MG63 (cell line): ENCODE measurements around the gene HDAC4. TPM values are rescaled to one million over a fixed set of nuclear protein-coding genes. Genes with fewer than 3 reads are reported as not detected.

Experiments used
- DNase-seq: peaks from one replicate; pipeline ENCODE4 v3.0.0-alpha.2; 2020
- H3K27me3 ChIP-seq: fragments of 250-450 bp; sonication (Bioruptor Pico); 2 replicates; pipeline ENCODE4 v1.5.1; 2020; ENCODE audit warnings: mild to moderate bottlenecking, moderate library complexity
- H3K36me3 ChIP-seq: fragments of 250-450 bp; sonication (Bioruptor Pico); 2 replicates; pipeline ENCODE4 v1.5.1; 2020; ENCODE audit warnings: mild to moderate bottlenecking, moderate library complexity
- H3K4me3 ChIP-seq: fragments of 250-450 bp; sonication (Bioruptor Pico); 2 replicates; pipeline ENCODE4 v1.5.1; 2020; ENCODE audit warnings: mild to moderate bottlenecking, moderate library complexity
- H3K9me3 ChIP-seq: fragments of 250-450 bp; sonication (Bioruptor Pico); 2 replicates; pipeline ENCODE4 v1.5.1; 2020; ENCODE audit warnings: mild to moderate bottlenecking, moderate library complexity
- total RNA-seq: library from RNA; depleted of rRNA; stranded (reverse); fragments of >200 nt; shearing (Covaris generic); gene quantifications from 2 replicates; pipeline ENCODE4 v1.2.3, GENCODE V29; 2014; ENCODE audit warnings: low replicate concordance

The HDAC4 gene
- total RNA-seq, 1 experiment from 2014 or later: 27.3 TPM

DNA sequence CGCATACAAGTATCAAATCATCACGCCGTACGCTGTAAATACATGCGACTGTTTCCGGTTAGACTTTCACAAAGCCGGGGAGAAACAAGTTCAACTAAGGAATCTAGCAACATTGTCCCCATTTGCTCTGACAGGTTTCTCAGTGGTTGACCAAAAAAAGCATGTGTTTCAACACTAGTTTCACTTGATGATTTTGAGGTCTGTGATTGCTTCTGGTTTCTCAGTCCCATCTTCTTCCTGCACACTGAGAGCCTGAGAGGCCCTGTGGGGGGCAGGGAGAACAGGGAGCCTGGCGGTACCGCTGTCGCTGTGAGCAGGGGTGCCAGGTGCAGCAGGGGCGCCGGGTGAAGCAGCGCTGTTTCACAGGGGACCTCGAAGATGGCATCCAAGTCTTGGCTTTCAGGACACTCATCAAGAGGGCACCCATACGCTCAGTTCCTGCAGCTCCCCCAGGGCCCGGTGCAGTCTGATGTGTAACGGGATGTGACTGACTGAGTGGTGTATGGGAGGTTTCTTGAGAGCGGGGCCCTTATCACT, 282.1 kb downstream of the HDAC4 start:
- Histone ChIP-seq H3K27me3 (no peaks in the 10 kb centered on the region), H3K4me3 (no peak overlapping the region), H3K9me3 (no peaks in the 10 kb centered on the region), H3K36me3 (no peaks in the 10 kb centered on the region)
- DNase-seq: no peak

DNA sequence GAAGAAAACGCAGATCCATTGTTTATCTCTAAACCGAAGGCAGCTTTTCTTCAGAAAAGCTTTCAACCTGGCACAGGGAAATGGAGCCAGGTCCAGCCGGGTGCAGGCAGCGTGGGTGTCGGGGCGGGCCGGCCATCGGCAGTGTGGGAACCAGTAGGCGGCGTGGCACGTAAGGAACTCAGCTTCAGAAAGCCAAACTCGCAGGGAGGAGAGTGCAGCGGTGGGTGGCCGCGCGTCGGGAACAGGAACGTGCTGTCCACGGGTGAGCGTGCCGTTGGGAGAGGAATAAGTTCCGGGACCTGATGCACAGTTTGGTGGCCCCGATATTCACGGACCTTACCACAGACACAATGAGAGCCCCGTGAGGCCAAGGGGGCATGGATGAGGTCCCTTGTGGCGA, 282.6 kb downstream of the HDAC4 start:
- H3K9me3 ChIP-seq: no peaks in the 10 kb centered on the region
- no peak overlapping the region for H3K4me3 ChIP-seq
- no peaks in the 10 kb centered on the region for H3K27me3 ChIP-seq
- no peaks in the 10 kb centered on the region for H3K36me3 ChIP-seq
- DNase-seq: no peak

- Histone ChIP-seq H3K27me3 (no peaks in the 10 kb centered on the region), H3K4me3 (no peak overlapping the region), H3K9me3 (no peaks in the 10 kb centered on the region), H3K36me3 (no peaks in the 10 kb centered on the region)
- no peak for DNase-seq
Observed at GRCh38 chr2:239117831-239118230, 283.0 kb downstream of the HDAC4 start.

- H3K27me3 ChIP-seq: no peaks in the 10 kb centered on the region
- no peaks in the 10 kb centered on the region for H3K36me3 ChIP-seq
- no peaks in the 10 kb centered on the region for H3K9me3 ChIP-seq
- DNase-seq: no peak
- H3K4me3 ChIP-seq: no peak overlapping the region
Observed at GRCh38 chr2:239116456-239117246, 284.2 kb downstream of the HDAC4 start.

- no peaks in the 10 kb centered on the region for H3K36me3 ChIP-seq
- H3K27me3 ChIP-seq: no peaks in the 10 kb centered on the region
- no peak for DNase-seq
- no peak overlapping the region for H3K4me3 ChIP-seq
- H3K9me3 ChIP-seq: no peaks in the 10 kb centered on the region
Observed at GRCh38 chr2:239115616-239116015, 285.2 kb downstream of the HDAC4 start.

- no peak for DNase-seq
- Histone ChIP-seq H3K36me3 (no peaks in the 10 kb centered on the region), H3K9me3 (no peaks in the 10 kb centered on the region), H3K4me3 (no peak overlapping the region), H3K27me3 (no peaks in the 10 kb centered on the region)
Observed at GRCh38 chr2:239114616-239115265, 286.1 kb downstream of the HDAC4 start.

GRCh38 chr2:239114119-239114581, 286.7 kb downstream of the HDAC4 start:
- H3K36me3 ChIP-seq: no peaks in the 10 kb centered on the region
- H3K9me3 ChIP-seq: no peaks in the 10 kb centered on the region
- no peak for DNase-seq
- H3K27me3 ChIP-seq: no peaks in the 10 kb centered on the region
- no peak overlapping the region for H3K4me3 ChIP-seq

- Histone ChIP-seq H3K4me3 (no peak overlapping the region), H3K9me3 (no peaks in the 10 kb centered on the region), H3K36me3 (no peaks in the 10 kb centered on the region), H3K27me3 (no peaks in the 10 kb centered on the region)
- DNase-seq: no peak
Observed at GRCh38 chr2:239113615-239114014, 287.2 kb downstream of the HDAC4 start.

GRCh38 chr2:239113171-239113570, 287.6 kb downstream of the HDAC4 start:
- Histone ChIP-seq H3K9me3 (no peaks in the 10 kb centered on the region), H3K4me3 (no peak overlapping the region), H3K36me3 (no peaks in the 10 kb centered on the region), H3K27me3 (no peaks in the 10 kb centered on the region)
- DNase-seq: no peak

DNA sequence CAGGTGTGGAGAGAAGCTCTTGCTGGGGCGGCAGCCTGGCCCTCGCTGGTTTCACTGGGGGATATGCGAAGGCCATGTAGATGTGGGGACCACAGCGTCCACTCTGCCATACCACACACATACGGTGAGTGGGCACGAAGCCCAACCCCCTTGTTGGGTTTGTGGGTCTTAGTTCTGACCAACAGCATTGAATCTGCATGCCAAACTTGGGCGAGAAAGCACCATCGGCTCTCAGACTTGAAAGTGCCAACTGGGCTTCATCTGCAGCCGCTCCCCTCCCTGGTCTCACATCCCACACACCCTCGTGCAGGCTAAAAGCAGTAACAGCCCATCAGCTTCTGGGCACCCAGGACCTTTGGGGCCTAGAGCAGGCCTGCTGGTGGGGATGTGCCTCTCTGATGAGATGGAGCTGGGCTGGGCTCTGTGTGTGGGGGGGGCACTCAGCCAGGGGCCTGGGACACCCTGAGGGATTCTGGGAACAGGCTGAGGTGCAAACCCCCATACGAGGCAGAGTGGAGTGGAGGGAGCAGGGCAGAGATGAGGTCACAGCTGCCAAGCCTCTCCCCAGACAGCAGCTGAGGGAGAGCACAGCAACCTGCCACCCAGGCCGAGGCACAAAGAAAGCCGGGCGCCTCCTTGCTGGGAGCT, 288.6 kb downstream of the HDAC4 start:
- Histone ChIP-seq H3K9me3 (no peaks in the 10 kb centered on the region), H3K36me3 (no peaks in the 10 kb centered on the region), H3K27me3 (no peaks in the 10 kb centered on the region), H3K4me3 (no peak overlapping the region)
- DNase-seq: no peak

GRCh38 chr2:239111401-239112100, 289.3 kb downstream of the HDAC4 start:
- H3K27me3 ChIP-seq: no peaks in the 10 kb centered on the region
- no peak for DNase-seq
- H3K36me3 ChIP-seq: no peaks in the 10 kb centered on the region; the same call in 1 of the 2 replicates
- H3K9me3 ChIP-seq: no peaks in the 10 kb centered on the region
- no peak overlapping the region for H3K4me3 ChIP-seq

- H3K27me3 ChIP-seq: no peaks in the 10 kb centered on the region
- no peaks in the 10 kb centered on the region for H3K9me3 ChIP-seq
- DNase-seq: no peak
- no peak overlapping the region for H3K4me3 ChIP-seq
- no peaks in the 10 kb centered on the region; the same call in 1 of the 2 replicates for H3K36me3 ChIP-seq
Observed at GRCh38 chr2:239110595-239111048, 290.2 kb downstream of the HDAC4 start.

GRCh38 chr2:239109928-239110545, 290.8 kb downstream of the HDAC4 start:
- no peak for DNase-seq
- Histone ChIP-seq H3K9me3 (no peaks in the 10 kb centered on the region), H3K36me3 (no peaks in the 10 kb centered on the region; the same call in 1 of the 2 replicates), H3K4me3 (no peak overlapping the region), H3K27me3 (no peaks in the 10 kb centered on the region)

GRCh38 chr2:239109041-239109927, 291.5 kb downstream of the HDAC4 start:
- Histone ChIP-seq H3K4me3 (no peak overlapping the region), H3K36me3 (no peaks in the 10 kb centered on the region; the same call in 1 of the 2 replicates), H3K27me3 (no peaks in the 10 kb centered on the region), H3K9me3 (no peaks in the 10 kb centered on the region)
- no peak for DNase-seq

GRCh38 chr2:239108459-239108858, 292.4 kb downstream of the HDAC4 start:
- Histone ChIP-seq H3K9me3 (no peaks in the 10 kb centered on the region), H3K4me3 (no peak overlapping the region), H3K36me3 (no peaks in the 10 kb centered on the region; the same call in 1 of the 2 replicates), H3K27me3 (no peaks in the 10 kb centered on the region)
- DNase-seq: no peak
